Fibroblast of skin of left biceps (primary cell): ENCODE results near the gene DNAH8.
A peak's percentile ranks its signal among the peaks of the same experiment; 100 is the strongest.
"Not testable (repeated sequence)": the region's sequence is repeated elsewhere in the genome, so short reads cannot be mapped to it uniquely, and the experiment has no call there.

Experiments
- DNase-seq, 2 experiments: peaks; one replicate each; pipeline ENCODE4 v3.0.0-alpha.2; 2013; ENCODE audit warnings: low read depth in 2 of 2

The DNAH8 gene

DNA sequence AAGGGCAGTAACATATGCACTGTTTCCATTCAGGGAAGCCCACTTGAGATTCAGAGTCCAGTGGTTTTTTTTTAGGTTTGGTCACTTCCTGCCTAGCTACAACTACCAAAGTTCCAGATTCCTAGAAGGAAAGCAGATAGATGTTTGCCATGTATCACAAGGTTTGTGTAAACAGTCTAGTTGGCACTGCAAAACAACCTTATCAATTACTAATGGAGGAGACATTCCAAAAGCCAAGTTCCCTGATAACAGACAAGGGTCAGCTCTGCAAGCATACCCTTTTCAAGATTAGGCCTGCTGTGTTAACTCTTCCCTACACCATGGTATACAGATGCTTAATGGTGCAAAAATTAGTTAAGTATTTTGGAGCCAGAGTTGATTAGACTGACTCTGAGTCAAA, 192.2 kb downstream of the DNAH8 start:
- no peak for DNase-seq

DNA sequence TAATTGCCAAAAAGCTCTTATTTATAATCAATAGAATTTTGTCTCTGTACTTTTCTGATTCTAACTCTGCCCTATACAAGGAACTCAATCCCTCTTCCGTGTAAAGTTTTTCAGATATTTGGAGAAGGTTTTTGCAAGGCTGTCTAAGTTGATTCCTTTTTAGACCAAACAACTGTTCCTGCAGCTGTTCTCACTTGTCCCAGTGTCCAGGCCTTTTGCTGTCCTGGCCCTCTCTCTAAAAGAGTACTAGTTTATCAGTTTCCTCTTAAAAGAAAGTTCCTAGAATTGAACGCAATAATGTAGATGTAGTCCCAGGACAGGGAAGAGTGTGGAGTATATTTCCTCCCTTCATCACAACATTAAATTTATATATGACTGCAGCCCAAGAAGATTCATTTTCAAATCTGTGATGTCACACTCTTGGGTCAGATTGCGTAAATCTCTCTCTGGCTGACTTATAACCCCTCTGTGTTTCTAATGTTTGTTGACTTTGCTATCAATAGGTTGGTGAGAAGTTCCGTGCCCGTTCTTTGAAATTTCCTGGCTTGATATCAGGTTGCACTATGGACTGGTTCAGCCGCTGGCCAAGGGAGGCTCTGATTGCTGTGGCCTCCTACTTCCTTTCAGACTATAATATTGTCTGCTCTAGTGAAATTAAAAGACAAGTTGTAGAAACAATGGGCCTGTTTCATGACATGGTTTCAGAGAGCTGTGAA, 194.1 kb downstream of the DNAH8 start:
- no peak for DNase-seq

DNA sequence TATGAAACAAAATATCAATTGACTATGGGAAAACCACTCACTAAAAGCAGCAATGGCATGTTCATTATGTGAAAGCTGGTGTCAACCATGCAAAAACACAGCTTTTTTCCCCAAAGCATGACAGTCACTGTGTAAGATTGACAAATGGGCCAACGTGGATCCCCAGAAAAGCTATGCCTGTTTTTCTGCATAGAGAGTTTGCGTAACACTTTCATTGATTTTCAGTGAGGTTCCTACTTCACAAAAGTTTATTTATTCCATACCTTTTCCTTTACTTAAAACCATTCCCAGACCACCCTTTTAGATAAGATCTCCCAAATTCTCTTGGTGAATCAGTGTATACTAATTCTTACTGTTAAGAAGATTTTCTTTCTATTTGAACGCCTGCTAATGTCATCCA, 195.1 kb downstream of the DNAH8 start:
- DNase-seq: no peak

DNA sequence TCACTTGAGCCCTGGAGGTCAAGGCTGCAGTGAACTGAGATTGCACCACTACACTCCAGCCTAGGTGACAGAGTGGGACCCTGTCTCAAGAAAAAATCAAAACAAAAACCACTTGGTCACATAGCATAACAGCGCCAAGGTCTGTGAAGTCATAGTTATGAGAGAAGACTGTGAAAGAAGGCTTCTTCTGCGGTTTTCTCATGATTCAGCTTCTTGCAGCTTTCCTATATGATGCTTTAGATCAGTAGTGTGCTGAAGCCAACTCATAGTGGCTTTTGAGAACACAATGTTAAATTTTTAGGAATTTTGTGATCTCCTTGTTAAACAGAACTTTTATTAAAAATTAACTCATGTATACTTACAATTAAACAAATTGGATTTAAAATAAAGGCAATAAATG, 197.3 kb downstream of the DNAH8 start:
- DNase-seq: no peak

DNA sequence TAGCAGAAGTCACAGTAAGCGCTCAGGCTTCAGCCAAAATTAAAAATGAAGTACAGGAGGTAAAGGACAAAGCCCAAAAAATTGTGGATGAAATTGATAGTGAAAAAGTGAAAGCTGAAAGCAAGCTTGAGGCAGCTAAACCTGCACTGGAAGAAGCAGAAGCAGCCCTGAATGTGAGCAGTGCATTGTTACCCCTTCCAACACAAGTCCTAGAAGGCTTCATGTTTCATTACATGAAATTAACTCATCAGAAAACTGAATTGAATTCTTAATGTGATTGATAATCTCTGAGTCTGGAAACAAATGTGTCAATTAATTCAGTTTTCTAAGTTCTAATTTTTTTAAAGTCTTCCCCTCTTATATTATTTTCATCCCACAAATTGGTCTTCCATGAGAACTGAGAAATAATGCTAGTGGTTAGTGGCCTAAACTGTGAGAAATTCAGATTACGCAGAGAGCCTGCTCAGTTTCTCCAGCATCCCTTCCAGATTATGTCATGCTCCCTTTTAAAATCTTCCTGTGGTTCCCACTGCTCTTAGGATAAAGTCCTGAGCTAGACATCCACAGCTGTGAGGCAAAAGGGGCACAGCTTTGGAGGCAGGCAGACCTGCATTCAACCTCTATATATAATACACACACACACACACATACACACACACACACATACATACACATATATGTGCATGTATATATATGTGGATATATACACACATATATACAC, 200.3 kb downstream of the DNAH8 start:
- DNase-seq: no peak

DNA sequence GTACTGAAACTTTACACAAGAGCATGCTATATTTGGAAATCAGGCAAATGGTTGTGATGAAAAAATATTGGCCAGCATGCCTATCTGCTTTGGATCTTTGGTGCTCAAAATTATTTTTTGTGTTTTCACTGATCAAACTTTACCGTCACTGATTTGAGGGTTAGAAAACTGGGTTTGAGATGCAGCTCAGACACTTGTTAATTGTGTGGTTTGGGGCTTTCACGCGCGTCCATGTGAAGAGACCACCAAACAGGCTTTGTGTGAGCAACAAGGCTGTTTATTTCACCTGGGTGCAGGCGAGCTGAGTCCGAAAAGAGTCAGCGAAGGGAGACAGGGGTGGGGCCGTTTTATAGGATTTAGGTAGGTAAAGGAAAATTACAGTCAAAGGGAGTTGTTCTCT, 206.4 kb downstream of the DNAH8 start:
- DNase-seq: not testable (repeated sequence)

DNA sequence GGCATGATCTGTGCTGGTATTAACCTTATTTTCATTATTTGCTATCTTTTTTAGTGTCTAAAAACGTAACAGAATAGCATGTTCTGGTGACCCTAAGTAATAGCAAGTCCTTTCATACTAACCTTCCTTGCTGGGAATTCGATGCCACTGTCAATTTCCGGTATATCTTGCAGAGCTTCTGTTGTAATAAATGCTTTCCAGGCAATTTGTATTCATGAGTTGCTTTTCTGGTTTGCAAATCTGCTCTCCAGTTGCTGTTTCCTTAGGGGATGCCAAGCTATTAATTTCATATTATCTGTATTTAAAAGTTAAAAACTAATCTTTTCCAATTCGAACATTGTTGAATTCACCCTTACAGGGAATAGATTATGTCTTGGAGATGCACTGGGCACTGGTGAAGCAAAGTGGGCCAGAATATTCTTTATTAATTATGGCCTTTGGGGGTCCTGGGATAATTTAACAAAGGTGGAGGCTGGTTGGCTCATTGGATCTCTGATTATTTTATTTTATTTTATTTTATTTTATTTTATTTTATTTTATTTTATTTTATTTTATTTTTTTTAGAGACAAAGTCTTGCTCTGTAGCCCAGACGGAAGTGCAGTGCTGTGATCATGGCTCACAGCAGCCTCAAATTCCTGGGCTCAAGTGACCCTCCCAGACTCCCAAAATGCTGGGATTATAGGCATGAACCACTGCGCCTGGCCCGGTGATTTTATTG, 209.8 kb downstream of the DNAH8 start:
- no peak for DNase-seq

DNA sequence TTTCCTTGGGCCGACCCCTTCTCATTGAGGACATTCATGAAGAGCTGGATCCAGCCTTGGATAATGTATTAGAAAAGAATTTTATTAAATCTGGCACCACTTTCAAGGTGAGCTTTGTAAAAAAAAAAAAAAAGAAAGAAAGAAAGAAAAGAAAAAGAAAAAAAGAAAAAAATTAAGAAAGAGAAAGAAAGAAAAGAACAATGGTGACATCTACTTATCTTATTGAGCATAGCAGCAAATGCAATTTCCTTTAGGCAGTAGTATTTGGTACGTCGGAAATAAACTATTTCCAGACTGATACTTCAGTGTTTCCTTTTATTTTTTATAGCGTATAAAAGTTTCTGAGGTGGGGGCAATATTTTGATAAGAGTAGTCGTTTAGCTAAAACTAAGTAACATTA, 214.4 kb downstream of the DNAH8 start:
- no peak for DNase-seq

DNA sequence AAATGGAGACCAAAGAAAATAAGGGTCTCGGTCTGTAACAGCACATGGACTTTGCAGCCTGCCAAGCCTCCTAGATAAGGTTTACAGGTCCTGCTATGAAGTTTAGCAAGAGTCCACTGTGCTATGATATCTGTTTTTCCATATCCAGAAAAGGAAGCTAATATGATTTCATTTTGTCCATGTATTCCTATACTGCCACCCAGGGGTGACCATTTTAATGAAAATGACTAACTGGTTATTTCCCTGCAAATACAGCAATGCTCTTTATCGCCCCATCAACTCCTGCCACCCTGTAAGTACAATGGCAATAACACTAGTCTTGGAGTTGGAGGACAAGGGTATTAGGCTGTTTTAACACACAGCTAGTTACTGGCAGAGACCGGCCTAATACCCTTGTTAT, 218.3 kb downstream of the DNAH8 start:
- no peak for DNase-seq

DNA sequence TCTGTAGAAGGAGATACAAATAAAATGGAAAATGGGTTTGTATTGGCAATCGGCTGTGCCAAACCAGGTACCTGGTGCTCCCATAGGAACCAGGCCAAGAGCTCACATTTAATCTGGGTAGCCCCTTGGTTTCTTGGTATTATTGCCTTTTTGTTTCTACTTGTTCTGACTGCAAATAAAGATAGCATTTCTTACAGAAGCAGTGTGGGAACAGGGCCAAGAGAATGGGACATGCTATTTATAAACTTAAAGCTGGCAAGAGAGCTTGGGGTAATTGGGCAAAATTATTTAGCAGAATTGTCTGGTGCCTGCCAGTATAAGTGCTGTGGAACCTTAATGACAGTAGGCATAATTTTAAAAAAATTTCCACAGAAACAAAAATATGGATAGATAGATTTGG, 219.9 kb downstream of the DNAH8 start:
- DNase-seq: no peak

DNA sequence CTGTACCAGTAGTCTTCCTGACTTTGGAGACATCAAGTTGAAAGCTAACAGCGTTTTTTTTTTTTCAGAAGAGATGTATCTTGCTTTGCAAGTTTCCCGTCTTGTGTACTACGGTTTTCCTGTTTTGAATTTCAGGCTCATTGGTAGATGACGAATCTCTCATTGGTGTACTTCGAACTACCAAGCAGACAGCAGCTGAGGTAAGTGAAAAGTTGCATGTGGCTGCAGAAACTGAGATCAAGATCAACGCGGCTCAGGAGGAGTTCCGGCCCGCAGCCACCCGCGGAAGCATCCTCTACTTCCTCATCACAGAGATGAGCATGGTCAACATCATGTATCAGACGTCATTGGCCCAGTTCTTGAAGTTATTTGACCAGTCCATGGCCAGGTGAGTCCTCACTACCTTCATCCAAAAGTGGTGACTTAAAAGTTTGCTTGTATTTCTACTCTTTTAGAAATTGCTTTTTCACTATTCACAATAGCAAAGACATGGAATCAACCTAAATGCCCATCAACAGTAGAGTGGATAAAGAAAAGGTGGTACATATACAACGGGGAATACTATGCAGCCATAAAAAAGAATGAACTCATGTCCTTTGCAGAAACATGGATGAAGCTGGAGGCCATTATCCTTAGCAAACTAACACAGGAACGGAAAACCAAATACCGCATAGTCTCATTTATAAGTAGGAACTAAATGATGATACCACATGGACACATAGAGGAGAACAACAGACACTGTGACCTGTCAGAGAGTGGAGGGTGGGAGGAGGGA, 222.9 kb downstream of the DNAH8 start:
- DNase-seq: no peak

DNA sequence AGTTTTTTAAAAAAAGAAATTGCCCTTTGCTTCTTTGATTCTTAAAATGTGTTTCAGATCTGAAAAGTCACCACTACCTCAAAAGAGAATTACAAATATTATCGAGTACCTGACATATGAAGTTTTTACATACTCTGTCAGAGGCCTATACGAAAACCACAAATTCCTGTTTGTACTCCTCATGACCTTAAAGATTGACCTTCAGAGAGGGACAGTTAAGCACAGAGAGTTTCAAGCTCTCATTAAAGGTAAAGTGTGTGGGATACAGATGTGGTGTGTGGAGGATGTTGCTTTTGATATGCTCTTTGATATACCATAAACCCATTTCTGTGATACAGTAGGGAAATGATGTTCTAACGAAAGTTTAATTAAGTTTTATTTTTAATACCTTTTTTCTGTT, 223.6 kb downstream of the DNAH8 start:
- DNase-seq: no peak

DNA sequence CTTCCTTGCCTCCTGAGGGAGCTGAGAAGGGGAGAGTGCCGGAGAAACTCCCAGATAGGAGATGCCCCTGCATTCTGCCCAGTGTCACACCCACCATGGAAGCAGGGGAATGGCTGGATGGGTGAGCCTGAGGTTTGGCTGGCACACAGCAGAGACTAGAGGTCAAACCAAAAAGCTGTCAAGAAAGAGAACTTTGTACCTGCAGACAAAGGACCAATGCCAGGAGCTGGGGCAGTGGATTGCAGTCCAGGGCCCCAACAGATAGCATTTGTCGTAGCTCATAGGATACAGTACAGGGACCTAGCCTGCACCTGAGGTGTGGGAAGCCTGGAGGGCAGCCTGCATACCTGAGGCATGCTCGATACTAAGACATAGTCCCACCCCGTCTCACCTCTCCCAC, 227.3 kb downstream of the DNAH8 start:
- DNase-seq: no peak

DNA sequence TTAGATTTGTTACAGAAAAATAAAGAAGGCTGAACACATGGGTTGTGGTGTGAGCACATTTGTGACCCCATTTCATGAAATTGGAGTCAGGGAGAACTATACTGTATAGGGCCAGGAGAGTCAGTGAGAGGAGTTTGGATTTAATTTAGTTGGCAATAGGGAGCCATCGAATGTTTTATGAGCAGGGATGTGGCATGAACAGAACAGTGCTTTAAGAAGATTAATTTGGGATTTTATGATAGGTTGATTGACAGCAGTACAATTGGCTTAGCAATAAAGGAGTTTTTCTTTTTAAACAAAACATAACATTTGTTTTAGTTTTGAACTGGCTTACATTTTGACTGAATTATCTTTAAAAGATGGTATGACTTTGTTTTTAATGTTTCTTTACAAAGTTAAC, 227.9 kb downstream of the DNAH8 start:
- no peak for DNase-seq

DNA sequence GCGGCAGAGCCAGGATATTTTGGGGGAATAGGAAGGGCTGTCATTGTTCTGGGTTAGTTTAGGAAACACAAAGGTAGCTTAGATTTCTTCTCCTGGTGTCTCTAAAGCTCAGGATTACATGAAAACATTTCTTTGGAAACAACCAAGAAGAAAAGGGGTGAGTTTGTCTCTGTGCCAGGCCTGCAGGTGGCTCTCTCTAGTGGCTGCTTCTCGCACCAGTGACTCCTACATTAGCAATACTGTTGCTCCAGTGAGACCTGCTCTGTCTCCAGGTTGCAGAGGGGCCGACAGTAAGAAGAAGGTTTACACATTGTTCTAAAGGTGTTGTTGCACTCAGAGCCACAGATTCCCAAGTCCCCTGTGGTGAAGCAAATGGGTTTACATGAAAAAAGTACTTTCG, 228.9 kb downstream of the DNAH8 start:
- no peak for DNase-seq

DNA sequence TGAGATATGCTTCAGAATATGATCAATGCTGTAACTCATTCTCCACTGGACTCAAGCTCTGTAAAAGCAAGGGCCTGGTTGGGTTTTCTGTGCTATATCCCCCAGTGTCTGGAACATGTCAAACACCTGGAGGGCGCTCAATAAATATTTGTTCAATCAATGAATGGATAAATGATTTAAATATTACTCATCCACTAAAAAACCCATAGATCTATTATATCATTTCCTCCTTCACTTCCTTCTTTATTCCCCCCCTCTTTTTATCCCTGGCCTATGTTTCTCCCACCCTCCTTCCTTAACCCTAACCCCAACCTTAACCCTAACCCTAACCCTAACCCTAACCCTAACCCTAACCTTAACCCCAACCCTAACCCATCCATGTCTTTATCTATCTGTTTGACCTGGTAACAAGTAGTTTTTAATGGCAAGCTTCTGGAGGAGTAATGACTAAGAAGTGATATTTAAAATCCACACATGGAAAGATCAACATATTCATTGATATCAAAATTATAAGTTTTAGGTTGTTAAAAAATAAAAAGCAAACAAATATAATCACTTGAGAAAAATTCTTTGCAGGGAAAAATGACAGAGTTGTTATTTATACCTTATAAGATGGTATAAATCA, 229.7 kb downstream of the DNAH8 start:
- DNase-seq: no peak

DNA sequence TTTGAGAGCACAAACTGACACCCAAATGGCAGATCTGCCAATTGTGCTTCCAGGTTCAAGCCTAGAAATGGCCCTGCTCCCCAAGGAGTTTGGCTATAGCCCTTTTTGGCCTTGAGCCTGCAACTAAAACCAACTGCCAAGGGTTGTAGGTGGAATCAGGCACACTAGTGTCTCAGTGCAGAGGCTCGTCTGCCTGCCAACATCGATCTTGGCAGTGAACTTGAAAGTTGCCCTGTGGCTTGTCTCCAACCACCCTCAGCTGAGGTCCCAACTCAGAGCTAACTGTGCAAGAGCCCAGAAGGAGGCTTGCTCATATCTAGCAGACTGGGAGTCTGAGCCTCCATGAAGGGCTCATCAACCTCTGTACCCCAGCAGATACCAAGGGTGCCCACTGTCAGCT, 240.8 kb downstream of the DNAH8 start:
- DNase-seq: no peak

DNA sequence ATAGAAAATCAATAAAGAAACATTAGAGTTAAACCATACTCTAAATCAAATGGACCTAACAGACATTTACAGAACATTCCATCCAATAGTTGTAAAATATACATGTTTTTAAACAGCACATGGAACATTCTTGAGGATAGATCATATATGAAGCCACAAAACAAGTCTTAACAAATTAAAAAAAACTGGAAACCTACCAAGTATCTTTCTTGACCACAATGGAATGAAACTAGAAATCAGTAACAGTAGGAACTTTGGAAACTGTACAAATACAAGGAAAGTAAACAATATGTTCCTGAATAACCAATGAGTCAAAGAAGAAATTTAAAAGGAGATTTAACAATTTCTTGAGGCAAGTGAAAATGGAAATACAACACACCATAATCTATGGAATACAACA, 242.3 kb downstream of the DNAH8 start:
- DNase-seq: no peak

DNA sequence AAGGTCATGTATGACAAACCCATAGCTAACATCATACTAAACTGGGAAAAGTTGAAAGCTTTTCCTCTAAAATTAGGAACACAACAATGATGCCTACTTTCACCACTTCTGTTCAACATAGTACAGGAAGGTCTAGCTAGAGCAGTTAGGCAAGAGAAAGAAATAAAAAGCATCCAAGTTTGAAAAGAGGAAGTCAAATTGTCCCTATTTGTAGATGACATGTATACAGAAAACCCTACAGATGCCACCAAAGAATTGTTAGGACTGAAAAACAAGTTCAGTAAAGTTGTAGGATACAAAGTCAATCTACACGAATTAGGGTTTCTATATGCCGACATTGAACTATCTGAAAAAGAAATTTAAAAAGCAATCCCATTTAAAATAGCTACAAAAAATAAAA, 244.0 kb downstream of the DNAH8 start:
- no peak for DNase-seq

DNA sequence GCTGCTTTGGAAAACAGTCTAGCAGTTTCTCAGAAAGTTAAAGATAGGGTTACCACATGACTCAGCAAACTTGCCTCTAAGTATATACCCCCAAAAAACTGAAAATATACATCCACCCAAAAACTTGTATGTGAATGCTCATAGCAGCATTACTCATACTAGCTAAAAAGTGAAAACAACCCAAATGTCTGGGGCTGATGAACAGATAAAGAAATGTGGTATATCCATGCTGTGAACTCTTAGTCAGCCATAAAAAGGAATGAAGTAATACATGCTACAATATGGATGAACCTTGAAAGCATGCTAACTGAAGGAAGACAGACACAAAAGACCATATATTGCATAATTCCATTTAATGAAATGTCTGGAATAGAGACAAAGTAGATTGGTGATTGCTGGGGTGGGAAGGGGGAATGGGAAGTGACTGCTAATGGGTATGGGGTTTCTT, 253.6 kb downstream of the DNAH8 start:
- DNase-seq: no peak

DNA sequence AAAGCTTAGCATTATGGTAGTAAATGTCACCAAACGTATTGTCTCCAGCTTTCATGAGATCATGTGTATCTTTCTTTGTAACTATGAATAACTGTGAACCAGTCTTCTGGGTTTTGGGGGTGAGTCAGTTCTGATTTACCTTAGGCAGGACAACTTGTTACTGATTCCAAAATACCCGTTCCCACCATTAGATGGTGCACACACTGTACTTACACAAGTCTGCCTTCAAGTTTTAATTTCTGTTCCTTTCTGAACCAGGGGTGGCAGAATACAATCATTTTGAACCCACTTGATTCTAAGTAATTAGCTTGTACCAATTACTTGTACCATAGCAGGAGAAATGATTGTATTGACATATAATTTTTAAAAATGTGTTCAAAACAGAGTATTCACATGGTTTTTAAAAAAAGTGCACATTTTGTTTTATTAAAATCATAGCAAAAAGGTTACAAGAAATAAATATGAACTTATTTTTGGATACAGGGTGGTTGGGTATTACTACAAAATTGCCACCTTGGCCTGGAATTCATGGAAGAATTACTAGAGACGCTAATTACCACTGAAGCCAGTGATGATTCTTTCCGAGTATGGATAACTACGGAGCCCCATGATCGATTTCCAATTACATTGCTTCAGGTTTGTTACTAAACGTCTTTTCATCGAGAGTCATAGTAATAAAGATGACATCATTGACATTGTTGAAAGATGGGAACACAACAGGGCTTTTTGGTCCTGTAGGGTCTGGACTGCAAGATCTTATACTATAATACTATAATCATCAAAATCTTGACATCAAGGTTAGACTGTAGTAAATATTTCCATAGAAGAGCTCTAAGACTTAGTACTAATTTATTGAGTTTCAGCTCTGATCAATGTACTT, 258.3 kb downstream of the DNAH8 start:
- peak; percentile 5 to 8 for DNase-seq
